H54 (cell line): Measurements from ENCODE around the gene FLT3LG.
A peak's percentile ranks its signal among the peaks of the same experiment; 100 is the strongest.

Experiments
- DNase-seq: peaks from one replicate; pipeline ENCODE4 v3.0.0; 2011; ENCODE audit warnings: low spot score, mixed read lengths; ENCODE audit not compliant: insufficient read length
- FAIRE-seq: peaks from 3 replicates; lab custom pipeline; 2011; peaks lifted over from hg19 to GRCh38; lab: Jason Lieb, UNC
- POLR2A ChIP-seq: IDR thresholded peaks from 2 replicates; pipeline ENCODE4 v1.6.1; 2011; ENCODE audit warnings: low read depth, mild to moderate bottlenecking, low read length

Gene FLT3LG

DNA sequence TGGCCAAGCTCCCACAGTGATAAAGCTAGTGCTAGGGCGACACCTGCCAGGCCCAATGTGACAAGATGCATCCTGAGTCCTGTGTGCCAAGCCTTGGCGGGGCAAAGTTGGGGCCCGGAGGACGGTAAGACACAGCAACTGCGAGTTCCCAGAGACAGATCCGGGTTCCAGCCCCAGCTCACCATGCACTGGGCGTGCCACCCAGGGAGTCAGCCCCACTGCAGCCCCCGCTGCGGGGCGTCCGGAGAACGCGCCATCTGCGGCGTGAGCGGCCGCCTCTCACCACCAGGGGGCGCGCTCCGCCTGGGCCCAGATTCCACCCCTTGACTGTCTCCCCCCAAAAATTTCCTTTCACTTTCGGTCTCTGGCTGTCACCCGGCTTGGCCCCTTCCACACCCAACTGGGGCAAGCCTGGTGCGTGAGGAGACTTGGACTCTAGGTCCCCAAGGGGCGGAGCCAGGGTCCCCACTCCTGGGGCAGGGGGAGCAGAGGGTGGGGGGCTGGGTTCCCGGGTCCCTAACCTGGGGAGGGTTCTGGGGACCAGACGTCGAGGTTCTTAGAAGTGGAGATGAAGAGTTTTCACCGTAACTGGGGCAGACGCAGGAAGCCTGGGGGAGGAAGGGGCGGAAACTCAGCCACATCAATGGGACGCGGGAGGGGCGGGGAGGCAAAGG, at the start of gene FLT3LG:
FLT3LG (plus strand) TSS at position 348 of the 674 bp plus-strand sequence. CDS start 425 bp downstream, outside the sequence.
- FAIRE-seq = no peak
- DNase-seq = peak; percentile 99

DNA sequence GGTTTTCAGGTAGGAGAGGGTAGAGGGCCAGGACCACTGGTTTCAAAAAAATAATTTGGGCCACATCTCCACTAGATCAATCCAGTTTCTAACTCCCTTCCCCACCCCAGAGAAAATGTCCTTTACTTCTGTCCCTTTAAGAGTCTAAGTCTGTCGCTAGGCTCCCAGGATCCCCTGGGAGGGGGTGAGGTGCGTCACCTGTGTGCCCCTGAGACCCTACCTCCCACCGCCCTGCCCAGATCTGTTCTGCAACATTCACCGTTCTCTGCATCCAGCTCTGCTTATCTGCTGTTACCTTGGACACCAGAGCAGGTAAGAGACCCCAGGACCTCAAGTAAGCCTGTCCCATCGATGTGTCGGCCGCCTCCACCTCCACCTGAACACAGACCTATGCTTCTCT, 48.8 kb upstream of the FLT3LG start, which contains the start of gene GFY:
GFY (plus strand) TSS at position 211 of the 400 bp plus-strand sequence. CDS start 1,043 bp downstream, outside the sequence.
- TF ChIP-seq POLR2A = no peak
- no peak for DNase-seq
- FAIRE-seq = no peak

More for the DNA sequence above, at the start of gene FLT3LG:
- TF ChIP-seq POLR2A = peak; percentile 21; the same call in 1 of the 2 replicates

GRCh38 chr19:49425922-49426592, 48.0 kb upstream of the FLT3LG start:
- no peak for FAIRE-seq
- DNase-seq = no peak
- TF ChIP-seq POLR2A = no peak

DNA sequence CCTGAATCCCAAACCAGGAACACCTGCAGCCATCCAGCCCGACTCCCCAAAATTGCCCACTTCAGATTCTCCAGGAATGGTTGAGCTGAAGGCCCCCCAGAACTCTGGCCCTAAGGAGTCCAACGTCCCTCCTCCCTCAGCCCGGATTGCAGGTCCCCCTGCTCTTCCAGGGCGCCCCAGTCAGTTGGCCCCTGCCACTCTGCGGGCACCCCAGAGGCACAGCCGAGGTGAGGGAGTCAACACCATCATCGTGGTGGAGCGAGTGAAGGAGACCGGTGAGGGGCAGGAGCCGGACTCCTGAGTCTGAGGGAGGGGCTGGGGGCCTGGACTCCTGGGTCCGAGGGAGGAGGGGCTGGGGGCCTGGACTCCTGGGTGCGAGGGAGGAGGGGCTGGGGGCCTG, 46.7 kb upstream of the FLT3LG start:
- no peak for DNase-seq
- TF ChIP-seq POLR2A = no peak
- no peak for FAIRE-seq

- no peak for TF ChIP-seq POLR2A
- FAIRE-seq (no peak), DNase-seq (no peak)
Measured at GRCh38 chr19:49427855-49428546, 46.0 kb upstream of the FLT3LG start.

- TF ChIP-seq POLR2A = no peak
- FAIRE-seq (no peak), DNase-seq (no peak)
Measured at GRCh38 chr19:49428547-49429451, 45.2 kb upstream of the FLT3LG start.

- TF ChIP-seq POLR2A = no peak
- FAIRE-seq (no peak), DNase-seq (no peak)
Measured at GRCh38 chr19:49430172-49430677, 43.8 kb upstream of the FLT3LG start.

- no peak for DNase-seq
- TF ChIP-seq POLR2A = no peak
- FAIRE-seq = no peak
Measured at GRCh38 chr19:49430678-49431329, 43.2 kb upstream of the FLT3LG start.

DNA sequence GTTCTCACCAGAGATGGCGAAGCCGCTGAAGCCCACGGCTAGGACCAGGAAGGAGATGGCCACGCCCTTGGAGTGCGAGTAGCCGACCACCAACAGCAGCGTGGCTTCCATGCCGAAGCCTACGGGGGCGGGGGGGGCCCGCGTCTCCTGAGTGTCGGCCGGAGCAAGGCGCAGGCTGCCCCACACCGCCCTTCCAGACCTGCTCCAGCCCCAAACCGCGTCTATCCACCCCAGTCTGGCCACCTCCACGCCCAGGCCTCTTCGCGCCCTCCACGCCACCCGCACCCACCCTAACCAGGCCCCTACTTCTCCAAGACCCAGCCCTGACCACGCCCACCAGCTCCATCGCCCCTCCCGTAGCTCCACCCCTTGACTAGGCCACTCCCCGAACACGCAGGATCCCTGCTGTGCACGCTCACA, 42.7 kb upstream of the FLT3LG start:
- FAIRE-seq = no peak
- TF ChIP-seq POLR2A = no peak
- no peak for DNase-seq

GRCh38 chr19:49432141-49433073, 41.6 kb upstream of the FLT3LG start:
- FAIRE-seq (no peak), DNase-seq (no peak)
- no peak for TF ChIP-seq POLR2A

GRCh38 chr19:49433240-49433901, 40.6 kb upstream of the FLT3LG start:
- no peak for DNase-seq
- TF ChIP-seq POLR2A = no peak
- no peak for FAIRE-seq
